ENCODE results near the gene GNRHR.
"Not testable (repeated sequence)": the region's sequence is repeated elsewhere in the genome, so short reads cannot be mapped to it uniquely, and the experiment has no call there.

Gene GNRHR

DNA sequence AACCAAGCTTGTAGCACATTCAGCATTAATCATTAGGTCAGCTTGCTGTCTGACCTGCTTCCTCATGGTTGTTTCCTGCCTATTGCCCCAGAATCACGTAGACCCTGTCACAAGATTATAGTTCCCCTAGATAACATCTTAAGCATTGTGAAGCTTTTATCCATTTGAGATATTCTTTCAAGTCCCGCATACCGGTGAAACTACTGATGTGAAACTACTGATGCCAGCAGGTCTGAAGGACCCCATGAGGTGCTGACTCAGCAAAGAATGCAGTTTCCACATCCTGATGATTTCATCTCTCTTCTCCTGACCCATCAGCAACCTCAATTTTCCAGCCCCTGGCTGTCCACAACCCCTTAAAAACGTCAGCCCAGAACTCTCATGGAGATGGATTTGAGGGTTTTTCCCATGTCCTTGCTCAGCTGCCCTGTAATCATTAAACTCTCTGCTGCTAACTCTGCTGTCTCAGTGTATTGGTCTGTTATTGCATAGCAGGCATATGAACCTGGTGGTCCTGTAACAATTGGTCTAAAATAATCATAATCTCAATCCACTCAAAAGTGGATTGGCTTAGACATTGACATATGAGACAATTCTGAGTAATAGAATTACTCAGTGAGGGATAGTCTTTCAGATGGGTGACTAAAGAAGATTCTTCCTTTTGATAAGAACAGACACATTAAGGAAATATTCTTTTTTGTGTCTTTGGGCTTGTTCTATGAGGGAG lies 26.9 kb downstream of the GNRHR start:
- DNase-seq (ENCODE audit: low read depth), result peak; percentile 93

DNA sequence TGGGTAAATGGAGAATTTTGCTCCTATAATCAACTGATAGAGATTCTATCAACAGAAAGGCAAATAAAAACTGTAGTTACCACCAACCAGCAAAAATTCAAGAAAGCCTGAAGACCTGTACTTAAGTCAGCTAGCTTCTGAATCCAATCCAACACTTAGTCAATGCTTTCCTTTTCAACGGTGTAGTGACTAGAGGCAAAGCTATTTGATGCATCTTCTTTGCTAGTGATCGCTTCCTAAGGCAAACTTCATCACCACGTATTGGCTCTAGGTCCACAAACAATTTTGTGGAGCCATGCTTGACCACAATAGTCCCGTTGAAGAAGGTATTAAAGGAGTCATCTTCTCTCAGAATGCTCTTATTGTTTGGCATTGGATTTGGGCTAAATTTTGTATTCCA lies 28.2 kb downstream of the GNRHR start:
- peak; percentile 90 for DNase-seq (ENCODE audit: low read depth)

DNA sequence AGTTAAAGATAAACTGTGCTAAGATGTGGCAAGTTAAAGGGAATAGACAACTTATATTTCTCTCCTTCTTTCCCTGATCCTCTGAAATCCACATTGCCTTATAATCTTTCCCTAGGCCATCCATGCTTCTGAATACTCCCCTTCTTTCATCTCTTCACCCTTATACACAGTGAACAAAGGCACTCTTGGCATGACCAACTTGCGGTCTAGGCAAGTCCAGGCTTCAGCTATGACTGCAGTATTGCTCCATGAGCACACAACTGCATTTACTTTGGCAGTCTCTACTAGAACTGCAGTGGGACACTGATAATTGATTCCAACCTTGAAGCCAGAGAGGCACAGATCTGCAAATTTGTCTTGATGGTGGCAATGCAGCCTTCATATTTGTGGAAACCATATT lies 29.1 kb downstream of the GNRHR start:
- DNase-seq (ENCODE audit: low read depth), result peak; percentile 28

DNA sequence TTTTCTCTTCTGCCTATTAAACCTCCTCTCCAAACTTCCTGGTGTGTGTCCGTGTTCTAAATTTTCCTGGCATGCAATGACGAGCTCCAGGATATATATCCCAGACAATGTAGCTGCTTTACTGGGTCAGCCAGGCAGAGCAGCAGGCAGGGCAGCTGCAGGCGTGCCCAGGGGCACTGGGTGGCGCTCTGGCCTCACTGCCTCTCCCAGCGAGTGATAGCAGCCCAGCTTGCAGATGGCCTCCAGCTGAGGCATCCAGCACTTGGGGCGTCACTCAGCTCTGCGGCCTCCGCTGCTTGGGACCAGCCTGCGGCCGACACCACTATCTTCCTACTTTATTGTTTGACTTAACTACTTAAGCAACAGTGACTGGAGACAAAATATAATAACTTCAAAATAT lies 30.2 kb downstream of the GNRHR start:
- DNase-seq (ENCODE audit: low read depth), result no peak

DNA sequence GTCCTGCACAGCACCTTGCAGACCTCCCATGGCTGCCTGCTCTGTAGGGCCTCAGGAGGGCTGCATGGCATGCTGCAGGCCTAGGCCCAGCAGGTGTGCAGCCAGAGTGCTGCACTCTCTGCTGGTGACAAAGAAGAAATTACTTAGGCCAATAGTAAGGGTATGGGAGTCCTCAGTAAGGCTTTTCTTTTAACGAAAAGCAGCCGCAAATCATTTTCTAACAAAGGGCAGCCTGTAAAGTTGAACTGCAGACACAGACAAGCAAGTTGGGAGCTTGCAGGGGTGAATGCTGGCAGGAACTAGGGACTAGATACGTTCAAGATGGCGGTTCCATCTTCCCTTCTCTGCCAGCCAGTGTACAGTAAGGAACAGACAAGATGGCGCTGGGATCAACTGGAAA lies 30.8 kb downstream of the GNRHR start:
- DNase-seq (ENCODE audit: low read depth), result no peak

DNA sequence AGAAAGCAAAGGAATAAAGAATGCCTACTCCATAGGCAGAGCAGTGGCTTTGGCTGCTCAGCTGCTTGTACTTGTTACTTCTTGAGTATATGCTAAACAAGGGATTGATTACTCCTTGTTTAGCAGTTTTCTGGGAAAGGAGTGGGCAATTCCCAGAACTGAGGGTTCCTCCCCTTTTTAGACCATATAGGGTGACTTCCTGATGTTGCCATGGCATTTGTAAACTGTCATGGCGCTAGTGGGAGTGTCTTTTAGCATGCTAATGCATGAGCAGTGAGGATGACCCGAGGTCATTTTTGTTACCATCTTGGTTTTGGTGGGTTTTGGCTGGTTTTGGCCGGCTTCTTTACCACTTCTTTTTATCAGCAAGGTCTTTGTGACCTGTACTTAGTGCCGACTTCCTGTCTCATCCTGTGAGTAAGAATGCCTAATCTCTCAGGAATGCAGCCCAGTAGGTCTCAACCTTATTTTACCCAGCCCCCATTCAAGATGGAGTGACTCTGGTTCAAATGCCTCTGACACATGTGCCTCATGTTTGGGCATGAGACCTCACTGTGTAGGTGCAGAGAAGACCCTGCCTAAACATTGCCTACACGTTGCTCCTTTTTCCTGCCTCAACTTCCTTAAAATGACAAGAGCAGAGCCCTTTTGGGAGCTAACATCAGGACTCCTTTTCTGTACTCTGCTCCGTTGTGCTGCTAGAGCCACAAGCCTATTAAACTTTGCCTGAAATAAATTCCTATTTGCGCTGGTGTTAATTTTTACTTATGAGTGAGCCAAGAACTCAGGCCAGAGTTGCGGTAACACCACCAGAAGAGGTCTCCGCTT lies 32.2 kb downstream of the GNRHR start:
- DNase-seq (ENCODE audit: low read depth), result peak; percentile 76

DNA sequence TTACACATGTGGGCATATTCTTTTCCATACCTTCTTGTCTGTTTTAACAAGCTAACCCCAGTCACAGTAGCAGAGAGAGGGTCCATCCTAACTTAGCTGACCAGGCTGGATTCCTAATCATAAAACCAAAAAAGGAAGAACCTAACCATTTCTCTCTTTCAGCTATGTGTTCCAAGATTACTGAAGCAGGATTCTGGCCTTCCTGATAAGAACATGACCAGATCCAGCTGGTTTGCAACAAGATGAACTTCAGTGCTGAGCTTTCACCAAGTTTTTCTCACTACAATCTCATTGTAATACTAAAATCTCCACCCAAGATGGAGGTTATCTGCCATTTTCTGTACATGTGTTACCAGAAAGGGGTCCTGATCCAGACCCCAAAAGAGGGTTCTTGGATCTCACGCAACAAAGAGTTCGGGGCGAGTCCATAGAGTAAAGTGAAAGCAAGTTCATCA lies 32.8 kb downstream of the GNRHR start:
- DNase-seq (ENCODE audit: low read depth), result no peak

DNA sequence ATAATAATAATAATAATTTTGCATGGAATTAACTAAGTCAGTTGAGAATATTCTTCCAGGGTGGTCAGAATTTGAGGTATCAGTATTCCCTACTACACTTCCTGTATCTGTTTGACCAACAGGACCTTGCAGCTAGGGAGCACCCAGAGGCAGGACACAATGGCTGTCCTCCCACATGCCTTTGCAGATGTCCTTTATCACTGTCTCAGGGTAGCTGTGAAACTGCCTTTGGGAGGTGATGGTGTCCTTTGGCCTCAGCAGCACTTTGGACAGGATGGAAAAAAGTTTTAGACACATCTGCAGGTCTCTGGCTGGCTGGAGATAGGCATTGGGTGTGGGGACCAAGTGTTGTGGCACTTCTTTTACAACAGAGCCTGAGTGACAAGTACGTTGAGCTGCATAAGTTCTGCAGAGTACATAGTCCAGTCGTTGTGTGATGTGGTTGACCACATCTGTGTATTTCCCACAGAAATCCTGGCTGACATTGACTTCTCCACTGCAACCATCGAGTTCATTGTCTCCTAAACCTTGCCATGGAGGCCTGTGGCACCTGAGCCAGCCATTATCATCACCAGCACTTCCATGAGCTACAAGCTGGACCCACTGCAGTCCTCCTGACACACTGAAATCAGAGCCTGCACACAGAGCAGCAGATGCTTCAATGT lies 34.1 kb downstream of the GNRHR start:
- no peak for DNase-seq (ENCODE audit: low read depth)

DNA sequence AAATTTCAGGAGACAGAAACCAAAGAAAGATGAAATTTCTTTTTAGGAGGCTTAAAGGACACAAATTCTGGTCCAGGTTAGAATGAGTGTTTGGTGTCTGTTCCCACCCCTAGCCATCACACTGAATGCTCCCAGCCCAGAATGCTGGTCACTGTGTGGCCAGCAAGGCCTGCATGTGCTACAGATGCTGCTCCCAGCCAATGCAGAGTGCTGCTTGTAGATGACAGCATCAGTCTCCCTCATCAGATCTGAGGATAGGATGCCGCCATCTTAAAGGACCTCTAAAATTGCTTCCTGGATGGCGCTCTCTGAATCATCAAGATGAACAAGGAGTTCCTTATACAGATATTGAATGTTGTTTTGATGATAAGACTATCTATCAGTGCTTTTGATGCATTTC lies 35.3 kb downstream of the GNRHR start:
- no peak for DNase-seq (ENCODE audit: low read depth)

DNA sequence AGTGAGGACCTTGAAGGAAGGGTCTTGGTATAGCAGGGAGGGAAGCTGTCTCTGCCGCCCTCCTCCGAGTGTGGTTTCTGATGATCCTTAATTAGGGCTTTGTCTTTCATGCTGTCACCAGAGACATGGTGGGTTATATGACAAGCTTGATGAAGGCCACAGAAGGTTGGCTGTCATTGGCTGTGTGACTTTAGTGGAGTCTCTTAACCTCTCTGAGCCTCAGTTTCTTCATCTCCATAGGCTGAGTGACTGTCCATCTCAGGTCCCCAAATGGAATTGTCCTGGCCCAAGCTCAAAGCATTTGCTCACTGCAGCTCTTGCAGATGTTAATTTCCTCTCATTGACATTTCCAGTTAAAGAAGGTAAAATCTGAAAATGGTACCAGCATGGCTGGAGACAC lies 36.6 kb downstream of the GNRHR start:
- DNase-seq (ENCODE audit: low read depth), result no peak

DNA sequence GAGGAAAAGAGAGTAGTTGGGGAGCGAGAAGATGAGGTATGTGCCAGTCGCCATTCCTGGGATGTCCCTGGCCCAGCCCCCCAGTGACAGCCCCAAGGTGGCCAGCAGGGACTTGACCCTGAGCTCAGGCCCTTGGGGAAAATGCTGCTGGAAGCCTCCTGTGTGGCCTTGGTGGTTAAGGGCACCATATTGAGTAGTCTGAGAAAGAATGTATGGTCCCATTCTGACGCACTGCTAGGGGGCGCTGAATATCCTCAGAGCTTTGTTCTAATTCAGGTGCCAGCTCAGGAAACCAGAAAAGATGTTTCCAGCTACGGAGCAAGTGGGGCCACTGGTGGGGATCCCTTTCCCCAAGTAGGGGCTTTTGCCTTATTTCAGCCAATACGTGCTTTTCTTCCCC lies 39.2 kb downstream of the GNRHR start:
- no peak for DNase-seq (ENCODE audit: low read depth)

DNA sequence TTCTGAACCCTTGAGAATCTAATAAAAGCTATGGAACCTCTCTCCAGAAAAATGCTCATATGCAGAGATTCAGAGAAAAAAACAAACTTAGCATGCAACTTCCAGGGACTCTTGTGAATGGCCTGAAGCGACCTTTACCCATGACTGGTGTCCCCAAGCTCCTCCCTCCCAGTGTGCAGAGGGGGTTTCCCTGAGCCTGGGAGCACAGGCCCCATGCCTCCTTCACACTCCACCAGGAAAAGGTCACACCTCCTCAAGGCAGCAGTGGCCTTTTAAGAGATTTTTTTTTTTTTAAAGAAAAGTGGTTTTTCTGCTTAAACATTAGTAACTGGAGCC lies 40.0 kb downstream of the GNRHR start:
- DNase-seq (ENCODE audit: low read depth), result no peak

DNA sequence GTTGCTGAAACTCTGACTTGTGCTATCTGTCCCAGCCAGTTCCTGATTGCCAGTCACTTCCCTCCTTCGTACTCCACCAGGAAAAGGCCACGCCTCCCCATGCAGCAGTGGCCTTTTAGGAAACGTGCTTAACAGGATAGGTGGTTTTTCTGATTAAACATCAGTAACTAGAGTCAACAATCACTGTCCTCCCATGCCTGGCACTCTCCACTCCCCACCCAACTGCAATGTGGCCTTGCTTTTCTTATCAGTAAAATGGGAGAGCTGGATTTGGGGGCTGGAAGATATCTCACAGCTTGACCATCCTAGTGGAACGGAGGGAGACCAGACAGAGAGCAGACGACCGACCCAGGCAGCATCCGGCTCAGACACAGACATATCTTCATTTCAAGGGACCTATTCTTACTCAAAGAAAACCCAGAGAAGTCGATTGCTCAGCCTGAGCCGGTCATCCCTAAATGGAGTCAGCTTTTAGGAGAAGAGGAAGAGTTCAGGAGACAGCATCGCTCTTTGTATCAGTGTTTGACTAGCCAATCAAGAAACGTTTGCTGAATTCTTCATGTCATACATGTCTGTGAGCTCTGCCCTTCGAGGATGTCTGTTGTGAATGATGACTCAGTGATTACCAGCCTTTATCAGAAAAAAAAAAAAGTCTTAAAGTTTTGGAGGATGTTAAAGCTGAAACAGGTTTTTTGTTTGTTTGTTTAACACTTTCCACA lies 40.5 kb downstream of the GNRHR start:
- peak; percentile 81 for DNase-seq (ENCODE audit: low read depth)

DNA sequence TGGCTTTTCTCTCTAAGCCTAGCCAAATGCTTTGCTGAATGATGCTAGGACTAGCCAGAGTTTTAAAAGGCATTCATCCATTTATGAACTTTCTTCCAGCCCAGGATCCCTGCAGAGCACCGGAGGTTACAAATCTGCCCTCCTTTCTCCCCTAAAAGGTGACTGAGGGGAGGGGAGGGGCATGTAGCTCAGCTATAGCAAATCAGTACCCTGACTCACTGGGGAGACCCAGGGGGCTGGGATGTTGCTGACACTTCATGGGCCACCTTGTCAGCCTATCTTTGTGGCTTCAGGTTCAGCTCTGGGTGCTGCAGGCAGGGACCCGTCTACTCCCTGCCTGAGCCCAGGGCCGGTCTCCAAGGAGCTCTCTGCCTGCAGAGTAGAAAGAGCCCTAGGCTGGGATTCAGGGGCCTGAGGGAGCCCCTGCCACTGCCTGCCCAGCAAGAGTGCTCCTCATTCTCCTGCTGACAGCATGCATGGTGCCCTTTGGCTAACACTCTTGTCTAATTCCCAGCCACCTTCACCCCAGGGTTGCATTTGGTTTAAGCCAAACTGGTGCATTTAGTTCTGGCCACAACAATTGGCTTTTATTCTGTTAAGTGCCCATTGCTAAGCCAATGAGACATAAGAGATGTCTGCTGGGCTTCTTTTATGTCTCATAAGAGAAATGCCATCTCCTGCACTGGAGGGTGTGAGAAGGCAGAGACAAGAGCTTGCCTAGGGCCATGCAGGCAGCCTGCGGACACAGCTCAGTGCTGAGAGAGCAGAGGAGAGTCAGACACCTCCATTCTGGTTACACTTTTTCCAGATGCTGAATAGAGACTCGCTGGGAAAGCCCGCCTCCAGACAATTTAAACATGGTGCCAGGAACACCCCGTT lies 41.3 kb downstream of the GNRHR start:
- DNase-seq (ENCODE audit: low read depth), result no peak

DNA sequence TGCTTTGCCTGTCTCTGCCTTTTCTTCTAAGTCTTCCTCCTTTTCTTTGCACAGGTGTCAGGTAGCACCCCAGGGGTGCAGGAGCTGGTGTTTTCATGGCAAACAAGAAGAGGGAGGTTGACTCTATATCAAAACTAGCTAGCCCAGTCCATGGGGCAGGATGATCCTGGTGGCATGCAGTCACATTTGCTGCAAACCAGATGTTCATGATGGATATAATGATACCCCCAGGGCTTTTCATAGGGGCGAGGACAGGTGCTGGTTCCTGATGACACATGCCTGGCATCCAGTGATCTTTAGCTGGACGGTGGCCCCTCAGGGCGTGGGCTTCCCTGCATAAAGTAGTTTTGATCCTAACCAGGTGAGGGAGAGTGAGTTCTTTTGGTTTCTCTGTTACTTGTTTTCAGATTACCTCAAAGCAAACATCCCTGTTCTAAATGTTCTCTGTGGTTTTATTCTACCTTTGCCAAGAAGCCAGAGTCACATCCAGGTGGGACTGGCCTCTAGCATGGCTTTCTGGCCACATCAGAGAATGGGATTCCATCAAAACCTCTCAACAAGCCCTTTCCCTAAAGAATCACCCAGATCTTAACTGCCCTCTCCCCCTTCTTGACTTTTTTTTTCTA lies 42.1 kb downstream of the GNRHR start:
- no peak for DNase-seq (ENCODE audit: low read depth)

DNA sequence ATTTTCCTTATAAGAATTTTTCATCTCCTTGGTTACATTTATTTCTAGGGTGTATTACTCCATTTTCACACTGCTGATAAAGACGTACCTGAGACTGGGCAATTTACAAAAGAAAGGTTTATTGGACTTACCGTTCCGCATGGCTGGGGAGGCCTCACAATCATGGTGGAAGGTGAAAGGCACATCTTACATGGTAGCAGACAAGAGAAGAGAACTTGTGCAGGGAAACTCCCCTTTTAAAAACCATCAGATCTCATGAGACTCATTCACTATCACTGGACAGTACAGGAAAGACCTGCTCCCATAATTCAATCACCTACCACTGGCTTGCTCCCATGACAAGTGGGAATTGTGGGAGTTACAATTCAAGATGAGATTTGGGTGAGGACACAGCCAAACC lies 47.5 kb downstream of the GNRHR start:
- not testable (repeated sequence) for DNase-seq (ENCODE audit: low read depth)

DNA sequence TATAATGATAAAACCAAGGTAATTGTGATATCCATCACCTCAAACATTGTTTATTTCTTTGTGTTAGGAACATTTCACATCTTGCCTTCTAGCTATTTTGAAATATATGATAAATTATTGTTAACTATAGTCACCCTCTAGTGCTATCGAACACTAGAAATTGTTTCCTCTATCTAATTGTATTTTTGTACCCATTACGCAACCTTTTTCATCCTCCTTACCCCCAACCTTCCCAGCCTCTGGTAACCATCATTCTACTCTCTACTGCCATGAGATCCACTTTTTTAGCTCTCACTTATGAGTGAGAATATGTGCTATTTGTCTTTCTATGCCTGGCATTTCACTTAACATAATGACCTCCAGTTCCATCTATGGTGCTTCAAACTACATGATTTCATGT lies 49.3 kb downstream of the GNRHR start:
- DNase-seq (ENCODE audit: low read depth), result no peak

DNA sequence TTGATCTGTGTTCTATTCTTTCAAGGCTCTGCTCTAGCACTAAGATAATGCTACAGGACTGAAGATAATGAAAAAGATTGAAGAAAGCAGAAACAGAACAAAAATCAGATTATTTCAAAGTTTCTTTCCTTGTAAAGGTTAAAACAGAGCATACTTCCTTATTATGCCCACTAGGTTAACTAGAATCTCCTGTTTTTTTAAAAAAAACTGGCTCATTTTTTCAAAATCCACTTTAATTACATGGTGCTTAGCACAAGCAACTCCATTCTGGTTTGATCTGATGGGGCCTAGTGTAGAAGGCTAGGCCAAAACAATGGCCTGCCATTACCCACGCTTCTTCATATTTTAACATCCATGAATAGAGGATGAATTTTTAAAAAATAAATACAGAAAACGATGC lies 52.0 kb downstream of the GNRHR start:
- no peak for DNase-seq (ENCODE audit: low read depth)

DNA sequence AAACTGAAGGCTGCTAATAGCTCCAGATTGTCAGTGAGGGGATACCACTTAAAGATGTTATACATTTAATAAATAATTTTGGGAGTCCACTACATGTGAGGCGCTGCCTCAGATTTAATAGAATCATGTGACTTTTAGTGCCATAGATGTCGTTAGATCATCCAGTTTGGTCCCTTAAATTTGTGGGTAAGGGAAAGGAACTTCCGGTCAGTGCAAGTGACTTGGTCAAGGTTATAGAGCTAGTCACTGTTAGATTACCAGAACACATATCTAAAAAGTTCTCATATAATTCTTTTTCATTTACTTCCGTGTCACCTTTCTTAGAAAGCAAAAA lies 52.7 kb downstream of the GNRHR start:
- no peak for DNase-seq (ENCODE audit: low read depth)

DNA sequence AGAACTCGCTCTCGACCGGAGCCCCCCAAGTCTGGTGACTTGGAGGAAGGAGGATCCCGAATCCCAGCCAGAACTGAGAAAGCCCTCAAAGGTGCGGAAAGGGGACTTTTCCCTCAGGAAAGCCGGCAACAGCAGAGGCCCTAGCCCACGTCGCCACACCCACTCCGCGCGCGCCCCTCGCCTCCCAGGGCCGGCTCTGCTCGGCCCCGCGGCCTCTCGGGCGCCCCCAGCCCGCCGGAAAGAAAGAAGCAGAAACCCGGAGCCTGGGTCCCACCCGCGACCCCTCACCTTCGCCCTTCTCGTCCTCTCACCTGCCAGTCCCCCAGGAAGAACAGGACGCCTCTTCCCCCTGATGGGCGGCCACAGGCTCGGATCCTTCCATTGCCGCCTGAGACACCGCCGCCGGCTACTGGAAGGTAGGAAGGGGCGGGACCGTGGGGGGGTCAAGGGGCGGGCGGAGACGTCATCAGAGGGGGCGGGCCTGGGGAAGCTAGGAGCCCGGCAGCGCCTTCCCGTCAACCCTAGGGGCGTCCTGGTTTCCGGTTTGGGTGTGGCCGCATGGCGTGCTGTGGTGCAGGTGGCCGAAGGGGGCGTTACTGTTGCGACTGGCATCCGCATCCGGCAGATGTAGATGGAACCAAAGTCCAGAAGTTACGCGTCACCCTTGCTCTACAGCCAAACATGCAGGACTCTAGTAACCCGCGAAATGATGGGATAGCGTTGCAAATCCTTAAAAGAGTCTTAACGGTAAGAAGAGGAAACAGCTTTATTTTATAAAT lies 53.3 kb downstream of the GNRHR start, which contains the start of gene UBA6:
Gene UBA6 (minus strand): TSS at position 418 of the 779 bp plus-strand sequence. CDS start 36 bp downstream, at position 382.
- DNase-seq (ENCODE audit: low read depth), result peak; percentile 95

All from iris pigment epithelial cell (primary cell).